Ishikawa (cell line): ENCODE results near the gene UBALD2.

Source experiments
- CEBPB ChIP-seq: IDR thresholded peaks from 2 replicates; pipeline ENCODE4 v1.6.1; 2012
- CREB1 ChIP-seq: IDR thresholded peaks from 2 replicates; pipeline ENCODE4 v1.6.1; 2012; ENCODE audit warnings: low read depth
- EGR1 ChIP-seq: IDR thresholded peaks from 2 replicates; pipeline ENCODE4 v1.6.1; 2012
- EP300 ChIP-seq: IDR thresholded peaks from 2 replicates; pipeline ENCODE4 v1.6.1; 2012; ENCODE audit warnings: borderline replicate concordance
- FOXM1 ChIP-seq: IDR thresholded peaks from 2 replicates; pipeline ENCODE4 v1.6.1; 2012; ENCODE audit warnings: low read depth, borderline replicate concordance
- NFIC ChIP-seq: IDR thresholded peaks from 2 replicates; pipeline ENCODE4 v1.6.1; 2012
- RAD21 ChIP-seq: IDR thresholded peaks from 2 replicates; pipeline ENCODE4 v1.6.1; 2012; ENCODE audit warnings: low read depth
- TAF1 ChIP-seq: IDR thresholded peaks from 2 replicates; pipeline ENCODE4 v1.6.1; 2012; ENCODE audit warnings: low read depth, mild to moderate bottlenecking
- TCF12 ChIP-seq: IDR thresholded peaks from 2 replicates; pipeline ENCODE4 v1.6.1; 2012; ENCODE audit warnings: low read depth
- TEAD4 ChIP-seq: IDR thresholded peaks from 2 replicates; pipeline ENCODE4 v1.6.1; 2012
- YY1 ChIP-seq: IDR thresholded peaks from 2 replicates; pipeline ENCODE4 v1.6.1; 2012; ENCODE audit warnings: low read depth
- ZBTB7A ChIP-seq: IDR thresholded peaks from 2 replicates; pipeline ENCODE4 v1.6.1; 2012; ENCODE audit warnings: low read depth
- TF ChIP-seq, protein P1 (sequence below): IDR thresholded peaks from 2 replicates; pipeline ENCODE4 v1.6.1; 2012; ENCODE audit warnings: low read depth, mild to moderate bottlenecking
- TF ChIP-seq, protein P2 (sequence below): IDR thresholded peaks from 2 replicates; pipeline ENCODE4 v1.6.1; 2012
- TF ChIP-seq, protein P3 (sequence below): IDR thresholded peaks from 2 replicates; pipeline ENCODE4 v1.6.1; 2012

Gene UBALD2

DNA sequence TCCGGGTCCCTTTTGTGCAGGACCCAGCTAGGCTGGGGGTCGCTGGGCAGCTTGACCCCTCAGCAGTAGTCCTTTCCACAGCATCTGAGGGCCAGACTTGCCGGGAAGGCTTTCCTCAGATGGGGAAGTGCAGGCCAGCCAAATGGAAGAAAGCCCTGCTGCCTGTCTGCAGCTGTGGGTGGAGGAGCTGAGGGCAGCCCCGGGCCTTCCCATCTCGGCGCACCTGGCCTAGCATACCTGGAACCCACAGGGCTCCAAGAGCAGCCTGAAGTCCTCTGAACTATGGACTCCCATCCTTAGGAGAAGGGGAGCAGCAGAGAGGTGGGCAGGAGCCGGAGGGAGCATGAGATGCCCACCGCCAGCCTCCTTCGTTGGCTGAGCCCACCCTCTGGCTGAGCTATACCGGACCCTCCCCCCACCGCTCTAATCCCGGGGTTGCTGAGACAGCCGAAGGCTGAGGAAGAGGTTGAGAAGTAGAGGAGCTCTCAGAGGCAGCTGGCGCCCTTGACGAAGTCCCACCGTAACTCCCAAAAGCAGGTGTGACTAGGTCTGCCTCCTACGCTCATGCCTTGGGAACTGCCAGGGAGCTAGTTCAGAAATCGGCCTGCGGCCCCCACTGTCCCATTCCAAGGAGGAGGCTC lies 13.2 kb downstream of the UBALD2 start:
- no peak for TF ChIP-seq TCF12
- TF ChIP-seq, protein P1, sequence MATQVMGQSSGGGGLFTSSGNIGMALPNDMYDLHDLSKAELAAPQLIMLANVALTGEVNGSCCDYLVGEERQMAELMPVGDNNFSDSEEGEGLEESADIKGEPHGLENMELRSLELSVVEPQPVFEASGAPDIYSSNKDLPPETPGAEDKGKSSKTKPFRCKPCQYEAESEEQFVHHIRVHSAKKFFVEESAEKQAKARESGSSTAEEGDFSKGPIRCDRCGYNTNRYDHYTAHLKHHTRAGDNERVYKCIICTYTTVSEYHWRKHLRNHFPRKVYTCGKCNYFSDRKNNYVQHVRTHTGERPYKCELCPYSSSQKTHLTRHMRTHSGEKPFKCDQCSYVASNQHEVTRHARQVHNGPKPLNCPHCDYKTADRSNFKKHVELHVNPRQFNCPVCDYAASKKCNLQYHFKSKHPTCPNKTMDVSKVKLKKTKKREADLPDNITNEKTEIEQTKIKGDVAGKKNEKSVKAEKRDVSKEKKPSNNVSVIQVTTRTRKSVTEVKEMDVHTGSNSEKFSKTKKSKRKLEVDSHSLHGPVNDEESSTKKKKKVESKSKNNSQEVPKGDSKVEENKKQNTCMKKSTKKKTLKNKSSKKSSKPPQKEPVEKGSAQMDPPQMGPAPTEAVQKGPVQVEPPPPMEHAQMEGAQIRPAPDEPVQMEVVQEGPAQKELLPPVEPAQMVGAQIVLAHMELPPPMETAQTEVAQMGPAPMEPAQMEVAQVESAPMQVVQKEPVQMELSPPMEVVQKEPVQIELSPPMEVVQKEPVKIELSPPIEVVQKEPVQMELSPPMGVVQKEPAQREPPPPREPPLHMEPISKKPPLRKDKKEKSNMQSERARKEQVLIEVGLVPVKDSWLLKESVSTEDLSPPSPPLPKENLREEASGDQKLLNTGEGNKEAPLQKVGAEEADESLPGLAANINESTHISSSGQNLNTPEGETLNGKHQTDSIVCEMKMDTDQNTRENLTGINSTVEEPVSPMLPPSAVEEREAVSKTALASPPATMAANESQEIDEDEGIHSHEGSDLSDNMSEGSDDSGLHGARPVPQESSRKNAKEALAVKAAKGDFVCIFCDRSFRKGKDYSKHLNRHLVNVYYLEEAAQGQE: no peak
- TF ChIP-seq RAD21: no peak
- no peak for TF ChIP-seq TAF1
- no peak for TF ChIP-seq TEAD4
- TF ChIP-seq, protein P2, sequence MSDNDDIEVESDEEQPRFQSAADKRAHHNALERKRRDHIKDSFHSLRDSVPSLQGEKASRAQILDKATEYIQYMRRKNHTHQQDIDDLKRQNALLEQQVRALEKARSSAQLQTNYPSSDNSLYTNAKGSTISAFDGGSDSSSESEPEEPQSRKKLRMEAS: no peak
- no peak for TF ChIP-seq CEBPB
- TF ChIP-seq YY1: no peak
- no peak for TF ChIP-seq FOXM1
- TF ChIP-seq, protein P3, sequence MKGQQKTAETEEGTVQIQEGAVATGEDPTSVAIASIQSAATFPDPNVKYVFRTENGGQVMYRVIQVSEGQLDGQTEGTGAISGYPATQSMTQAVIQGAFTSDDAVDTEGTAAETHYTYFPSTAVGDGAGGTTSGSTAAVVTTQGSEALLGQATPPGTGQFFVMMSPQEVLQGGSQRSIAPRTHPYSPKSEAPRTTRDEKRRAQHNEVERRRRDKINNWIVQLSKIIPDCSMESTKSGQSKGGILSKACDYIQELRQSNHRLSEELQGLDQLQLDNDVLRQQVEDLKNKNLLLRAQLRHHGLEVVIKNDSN: no peak
- TF ChIP-seq ZBTB7A: no peak
- TF ChIP-seq NFIC: no peak
- no peak for TF ChIP-seq EP300
- no peak for TF ChIP-seq EGR1
- no peak for TF ChIP-seq CREB1

DNA sequence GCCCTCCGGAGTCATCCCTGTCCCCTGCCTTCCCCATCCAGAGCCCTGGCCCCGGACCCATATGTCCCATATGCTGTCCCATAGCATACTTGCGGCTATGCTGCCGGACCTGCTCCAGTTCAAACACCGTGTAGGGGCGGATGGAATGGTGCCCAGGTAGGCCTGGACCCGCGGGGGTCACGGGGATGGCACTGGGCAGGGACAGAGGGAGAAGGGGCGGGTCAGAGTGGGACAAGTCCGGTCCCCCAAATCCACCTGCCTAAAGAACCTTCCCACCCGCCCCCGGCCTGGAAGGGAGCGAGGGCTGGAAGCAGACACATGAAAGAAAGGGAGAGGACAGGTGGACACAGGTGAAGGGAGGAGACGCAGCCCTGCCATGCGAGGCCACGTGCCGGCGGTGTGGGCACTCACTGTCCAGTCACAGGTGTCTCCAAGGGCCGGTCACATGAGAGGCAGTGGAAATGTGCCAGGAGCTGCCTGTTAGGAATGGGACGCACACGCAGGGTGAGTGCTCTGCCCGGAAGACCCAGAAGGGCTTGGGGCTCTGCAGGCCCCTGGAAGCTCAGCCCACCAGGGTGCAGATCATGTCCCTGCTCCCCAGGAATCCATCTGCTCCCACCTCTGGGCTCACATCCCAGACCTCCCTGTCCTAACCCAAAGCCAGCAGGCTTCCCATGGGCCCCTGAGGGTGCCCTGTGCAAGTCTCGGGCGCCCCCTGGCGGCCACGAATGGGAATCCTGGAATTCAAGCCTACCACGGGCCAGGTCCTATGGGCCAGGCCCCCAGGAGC lies 14.0 kb downstream of the UBALD2 start:
- TF ChIP-seq, protein P1: 0 out of 2 replicates have a peak, but pooled peaks have one; percentile 15
- TF ChIP-seq TCF12 (0 out of 2 replicates have a peak, but pooled peaks have one; percentile 25), RAD21 (peak; percentile 93), FOXM1 (no peak), EP300 (no peak), TEAD4 (peak; percentile 68), YY1 (no peak)
- TF ChIP-seq, protein P3: peak; percentile 70
- TF ChIP-seq, protein P2: peak; percentile 74

DNA sequence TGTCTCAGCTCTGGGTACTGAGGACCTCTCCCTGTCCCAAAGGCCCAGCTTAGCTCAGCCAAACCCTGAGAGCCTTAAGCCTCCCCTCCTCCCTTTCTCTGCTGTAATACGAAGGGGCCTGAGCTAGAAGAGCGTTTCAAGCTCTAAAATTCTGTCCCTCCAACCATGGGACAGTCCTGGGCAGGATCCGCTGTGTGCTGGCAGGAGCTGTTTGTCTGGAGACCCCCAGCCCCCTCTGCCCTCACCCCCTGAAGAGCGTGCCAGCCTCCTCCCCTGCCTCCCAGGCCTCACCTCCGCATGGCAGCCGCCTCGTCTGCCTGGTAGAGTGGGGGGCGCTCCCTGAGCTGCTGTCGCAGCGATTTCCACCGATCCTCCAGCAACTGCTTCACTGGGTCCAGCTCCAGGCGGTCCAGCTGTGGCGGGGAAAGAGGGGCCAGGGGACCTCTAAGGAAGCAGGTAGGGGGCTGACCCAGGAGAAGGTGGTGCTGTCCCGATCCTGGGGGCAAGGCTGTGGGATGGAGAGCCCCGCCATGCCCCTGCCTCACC lies 14.7 kb downstream of the UBALD2 start:
- no peak for TF ChIP-seq TAF1
- TF ChIP-seq, protein P1: no peak; the same call in 1 of the 2 replicates
- no peak for TF ChIP-seq FOXM1
- TF ChIP-seq TCF12: no peak
- no peak for TF ChIP-seq NFIC

DNA sequence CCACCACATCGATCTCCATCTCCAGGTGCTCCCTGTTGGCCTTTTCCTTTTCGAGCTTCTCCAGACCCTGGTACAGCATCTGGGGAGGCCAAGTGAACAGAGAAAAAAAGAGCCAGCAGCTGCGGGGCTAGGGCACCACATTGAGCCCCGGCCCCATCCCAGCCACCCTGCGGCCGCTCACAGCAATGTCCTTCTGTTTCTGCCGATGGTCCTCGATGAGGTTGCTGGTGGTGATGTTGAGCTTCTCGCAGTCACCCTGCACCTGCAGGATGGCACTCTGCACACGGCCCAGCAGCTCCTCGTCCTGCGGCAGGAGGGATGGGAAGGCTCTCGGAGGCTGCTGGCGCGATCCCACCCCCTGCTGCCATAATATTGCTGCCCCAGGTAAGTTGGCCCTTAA lies 15.5 kb downstream of the UBALD2 start:
- no peak for TF ChIP-seq RAD21
- no peak for TF ChIP-seq ZBTB7A
- TF ChIP-seq TCF12: no peak
- no peak for TF ChIP-seq EGR1
- TF ChIP-seq, protein P2: no peak
- no peak for TF ChIP-seq NFIC
- TF ChIP-seq YY1: no peak
- TF ChIP-seq TEAD4: no peak
- no peak for TF ChIP-seq CEBPB
- TF ChIP-seq EP300: no peak
- TF ChIP-seq TAF1: no peak
- TF ChIP-seq, protein P1: no peak
- TF ChIP-seq FOXM1: no peak
- TF ChIP-seq, protein P3: no peak
- no peak for TF ChIP-seq CREB1
